GM18526 (cell line): Measurements from ENCODE around the gene ZNF385A.

ENCODE experiments used
- POLR2A ChIP-seq: IDR thresholded peaks from 3 replicates; pipeline ENCODE4 v1.6.1; 2011; ENCODE audit not compliant: insufficient read length; ENCODE audit errors: extremely low read depth

Gene ZNF385A

GRCh38 chr12:54384591-54385041 is at the start of gene ZNF385A:
Gene ZNF385A (minus strand): TSS chr12:54384733. CDS start chr12:54384514, 219 bp downstream.
- no peak for TF ChIP-seq POLR2A

- no peak for TF ChIP-seq POLR2A
Measured at GRCh38 chr12:54432815-54433164, 48.3 kb upstream of the ZNF385A start.

GRCh38 chr12:54431911-54432814 is 47.6 kb upstream of the ZNF385A start:
- no peak for TF ChIP-seq POLR2A

GRCh38 chr12:54430471-54431069 is 46.0 kb upstream of the ZNF385A start:
- no peak for TF ChIP-seq POLR2A

GRCh38 chr12:54429014-54429471 is 44.5 kb upstream of the ZNF385A start:
- TF ChIP-seq POLR2A, result no peak

- TF ChIP-seq POLR2A, result no peak
Measured at GRCh38 chr12:54428050-54429013, 43.8 kb upstream of the ZNF385A start.

- no peak for TF ChIP-seq POLR2A
Measured at GRCh38 chr12:54427106-54427505, 42.6 kb upstream of the ZNF385A start.

- no peak for TF ChIP-seq POLR2A
Measured at GRCh38 chr12:54426690-54427089, 42.2 kb upstream of the ZNF385A start.

GRCh38 chr12:54425702-54426101 is 41.2 kb upstream of the ZNF385A start:
- no peak for TF ChIP-seq POLR2A

- no peak for TF ChIP-seq POLR2A
Measured at GRCh38 chr12:54424224-54424623, 39.7 kb upstream of the ZNF385A start.

- no peak for TF ChIP-seq POLR2A
Measured at GRCh38 chr12:54423816-54424150, 39.2 kb upstream of the ZNF385A start.

GRCh38 chr12:54421879-54422250 is 37.3 kb upstream of the ZNF385A start:
- TF ChIP-seq POLR2A, result no peak

- TF ChIP-seq POLR2A, result no peak
Measured at GRCh38 chr12:54421175-54421878, 36.8 kb upstream of the ZNF385A start.

GRCh38 chr12:54420766-54421144 is 36.2 kb upstream of the ZNF385A start:
- no peak for TF ChIP-seq POLR2A
